Measurements from ENCODE around the gene RARG.

RARG gene

GRCh38 chr12:53236443-53237111 lies 4.6 kb upstream of the RARG start:
- peaks cover 29% of the 10 kb centered on the region for H3K4me1 ChIP-seq (ENCODE audit: control insufficient read depth, insufficient read depth, low read length)
- H3K9me3 ChIP-seq (ENCODE audit: control insufficient read depth, low read length) = no peaks in the 10 kb centered on the region
- H3K4me3 ChIP-seq (ENCODE audit: low read length) = no peak overlapping the region
- H3K36me3 ChIP-seq (ENCODE audit: control insufficient read depth, insufficient read depth, low read length) = no peaks in the 10 kb centered on the region
- no peak overlapping the region for H3K9ac ChIP-seq (ENCODE audit: low read length)
- no peaks in the 10 kb centered on the region for H3K27me3 ChIP-seq (ENCODE audit: control insufficient read depth, insufficient read depth, low read length)

- Histone ChIP-seq H3K9me3 (ENCODE audit: control insufficient read depth, low read length) (no peaks in the 10 kb centered on the region), H3K4me1 (ENCODE audit: control insufficient read depth, insufficient read depth, low read length) (peaks cover 36% of the 10 kb centered on the region), H3K9ac (ENCODE audit: low read length) (no peak overlapping the region), H3K27me3 (ENCODE audit: control insufficient read depth, insufficient read depth, low read length) (no peaks in the 10 kb centered on the region), H3K36me3 (ENCODE audit: control insufficient read depth, insufficient read depth, low read length) (no peaks in the 10 kb centered on the region), H3K4me3 (ENCODE audit: low read length) (no peak overlapping the region)
These were observed 3.9 kb upstream of the RARG start for GRCh38 chr12:53235742-53236442.

GRCh38 chr12:53235164-53235563 lies 3.2 kb upstream of the RARG start:
- H3K4me1 ChIP-seq (ENCODE audit: control insufficient read depth, insufficient read depth, low read length) = peaks cover 41% of the 10 kb centered on the region
- no peaks in the 10 kb centered on the region for H3K9me3 ChIP-seq (ENCODE audit: control insufficient read depth, low read length)
- no peak overlapping the region for H3K4me3 ChIP-seq (ENCODE audit: low read length)
- no peaks in the 10 kb centered on the region for H3K27me3 ChIP-seq (ENCODE audit: control insufficient read depth, insufficient read depth, low read length)
- no peaks in the 10 kb centered on the region for H3K36me3 ChIP-seq (ENCODE audit: control insufficient read depth, insufficient read depth, low read length)
- no peak overlapping the region for H3K9ac ChIP-seq (ENCODE audit: low read length)

- Histone ChIP-seq H3K36me3 (ENCODE audit: control insufficient read depth, insufficient read depth, low read length) (no peaks in the 10 kb centered on the region), H3K9me3 (ENCODE audit: control insufficient read depth, low read length) (no peaks in the 10 kb centered on the region), H3K4me1 (ENCODE audit: control insufficient read depth, insufficient read depth, low read length) (peaks cover 49% of the 10 kb centered on the region), H3K9ac (ENCODE audit: low read length) (peak overlapping the region; percentile 0), H3K27me3 (ENCODE audit: control insufficient read depth, insufficient read depth, low read length) (no peaks in the 10 kb centered on the region), H3K4me3 (ENCODE audit: low read length) (no peak overlapping the region)
These were observed 2.4 kb upstream of the RARG start for GRCh38 chr12:53234271-53234914.

GRCh38 chr12:53233671-53234121 lies 1.7 kb upstream of the RARG start:
- H3K9ac ChIP-seq (ENCODE audit: low read length) = peak overlapping the region; percentile 0
- H3K9me3 ChIP-seq (ENCODE audit: control insufficient read depth, low read length) = no peaks in the 10 kb centered on the region
- peaks cover 56% of the 10 kb centered on the region for H3K4me1 ChIP-seq (ENCODE audit: control insufficient read depth, insufficient read depth, low read length)
- H3K4me3 ChIP-seq (ENCODE audit: low read length) = no peak overlapping the region
- H3K27me3 ChIP-seq (ENCODE audit: control insufficient read depth, insufficient read depth, low read length) = no peaks in the 10 kb centered on the region
- H3K36me3 ChIP-seq (ENCODE audit: control insufficient read depth, insufficient read depth, low read length) = no peaks in the 10 kb centered on the region

GRCh38 chr12:53232646-53233461 lies 845 bp upstream of the RARG start:
- H3K9ac ChIP-seq (ENCODE audit: low read length) = peak overlapping the region; percentile 68
- H3K36me3 ChIP-seq (ENCODE audit: control insufficient read depth, insufficient read depth, low read length) = no peaks in the 10 kb centered on the region
- peak overlapping the region; percentile 45 for H3K4me3 ChIP-seq (ENCODE audit: low read length)
- H3K4me1 ChIP-seq (ENCODE audit: control insufficient read depth, insufficient read depth, low read length) = peaks cover 60% of the 10 kb centered on the region
- no peaks in the 10 kb centered on the region for H3K9me3 ChIP-seq (ENCODE audit: control insufficient read depth, low read length)
- H3K27me3 ChIP-seq (ENCODE audit: control insufficient read depth, insufficient read depth, low read length) = no peaks in the 10 kb centered on the region

- no peaks in the 10 kb centered on the region for H3K27me3 ChIP-seq (ENCODE audit: control insufficient read depth, insufficient read depth, low read length)
- no peaks in the 10 kb centered on the region for H3K9me3 ChIP-seq (ENCODE audit: control insufficient read depth, low read length)
- peaks cover 57% of the 10 kb centered on the region for H3K4me1 ChIP-seq (ENCODE audit: control insufficient read depth, insufficient read depth, low read length)
- peak overlapping the region; percentile 72 for H3K9ac ChIP-seq (ENCODE audit: low read length)
- H3K36me3 ChIP-seq (ENCODE audit: control insufficient read depth, insufficient read depth, low read length) = peaks cover 5% of the 10 kb centered on the region
- H3K4me3 ChIP-seq (ENCODE audit: low read length) = peak overlapping the region; percentile 67
These were observed 413 bp downstream of the RARG start for GRCh38 chr12:53231671-53231920.

- Histone ChIP-seq H3K9ac (ENCODE audit: low read length) (peak overlapping the region; percentile 48), H3K36me3 (ENCODE audit: control insufficient read depth, insufficient read depth, low read length) (peaks cover 5% of the 10 kb centered on the region), H3K4me3 (ENCODE audit: low read length) (peak overlapping the region; percentile 67), H3K27me3 (ENCODE audit: control insufficient read depth, insufficient read depth, low read length) (no peaks in the 10 kb centered on the region), H3K4me1 (ENCODE audit: control insufficient read depth, insufficient read depth, low read length) (peaks cover 60% of the 10 kb centered on the region), H3K9me3 (ENCODE audit: control insufficient read depth, low read length) (no peaks in the 10 kb centered on the region)
These were observed 1.7 kb downstream of the RARG start for GRCh38 chr12:53230108-53230845.

- Histone ChIP-seq H3K36me3 (ENCODE audit: control insufficient read depth, insufficient read depth, low read length) (peaks cover 5% of the 10 kb centered on the region), H3K4me3 (ENCODE audit: low read length) (no peak overlapping the region), H3K9me3 (ENCODE audit: control insufficient read depth, low read length) (no peaks in the 10 kb centered on the region), H3K4me1 (ENCODE audit: control insufficient read depth, insufficient read depth, low read length) (peaks cover 69% of the 10 kb centered on the region), H3K27me3 (ENCODE audit: control insufficient read depth, insufficient read depth, low read length) (no peaks in the 10 kb centered on the region), H3K9ac (ENCODE audit: low read length) (peak overlapping the region; percentile 48)
These were observed 2.6 kb downstream of the RARG start for GRCh38 chr12:53229454-53229853.

GRCh38 chr12:53227836-53228235 lies 4.2 kb downstream of the RARG start:
- no peak overlapping the region for H3K9ac ChIP-seq (ENCODE audit: low read length)
- H3K9me3 ChIP-seq (ENCODE audit: control insufficient read depth, low read length) = no peaks in the 10 kb centered on the region
- no peak overlapping the region for H3K4me3 ChIP-seq (ENCODE audit: low read length)
- peaks cover 5% of the 10 kb centered on the region for H3K36me3 ChIP-seq (ENCODE audit: control insufficient read depth, insufficient read depth, low read length)
- no peaks in the 10 kb centered on the region for H3K27me3 ChIP-seq (ENCODE audit: control insufficient read depth, insufficient read depth, low read length)
- peaks cover 69% of the 10 kb centered on the region for H3K4me1 ChIP-seq (ENCODE audit: control insufficient read depth, insufficient read depth, low read length)

- Histone ChIP-seq H3K9me3 (ENCODE audit: control insufficient read depth, low read length) (no peaks in the 10 kb centered on the region), H3K4me3 (ENCODE audit: low read length) (no peak overlapping the region), H3K27me3 (ENCODE audit: control insufficient read depth, insufficient read depth, low read length) (no peaks in the 10 kb centered on the region), H3K4me1 (ENCODE audit: control insufficient read depth, insufficient read depth, low read length) (peaks cover 69% of the 10 kb centered on the region), H3K9ac (ENCODE audit: low read length) (no peak overlapping the region), H3K36me3 (ENCODE audit: control insufficient read depth, insufficient read depth, low read length) (peaks cover 5% of the 10 kb centered on the region)
These were observed 4.7 kb downstream of the RARG start for GRCh38 chr12:53227341-53227740.
